Psoas muscle (tissue), 8 donors: ENCODE measurements around the gene R3HCC1L. TPM values are rescaled to one million over a fixed set of nuclear protein-coding genes. Genes with fewer than 3 reads are reported as not detected.

Source experiments
- ATAC-seq, 4 donors: fragments of 200-7000 bp; cut with Tn5 transposase; one replicate each; pipeline ENCODE4 v1.9.1; 2020; ENCODE audit warnings: moderate library complexity in 3 of 4, mild to moderate bottlenecking in 2 of 4
- DNase-seq, 2 donors: peaks; one replicate each; pipeline ENCODE4 v3.0.0-alpha.2; 2020
- H3K27ac ChIP-seq: fragments of 200-600 bp; one replicate; pipeline ENCODE4 v1.8.0; 2022
- H3K27me3 ChIP-seq, 3 donors: fragments of 200-600 bp in 1 of 3; one replicate each; pipeline versions ENCODE4 v1.6.1 to v1.8.0; 2013 to 2022; ENCODE audit warnings: low read length in 2 of 3, mild to moderate bottlenecking in 2 of 3, moderate library complexity in 1 of 3; ENCODE audit not compliant: insufficient read depth in 3 of 3
- H3K36me3 ChIP-seq, 2 donors: fragments of 200-600 bp in 1 of 2; one replicate each; pipeline versions ENCODE4 v1.6.1 to v1.8.0; 2013 to 2022; ENCODE audit warnings: low read depth in 1 of 2, mild to moderate bottlenecking in 1 of 2, moderate library complexity in 1 of 2; ENCODE audit not compliant: insufficient read depth in 1 of 2
- H3K4me1 ChIP-seq: fragments of 200-600 bp; one replicate; pipeline ENCODE4 v1.8.0; 2022
- H3K4me3 ChIP-seq: fragments of 200-600 bp; one replicate; pipeline ENCODE4 v1.8.0; 2022; ENCODE audit warnings: mild to moderate bottlenecking
- H3K9me3 ChIP-seq: fragments of 200-600 bp; one replicate; pipeline ENCODE4 v1.8.0; 2022
- CTCF ChIP-seq: fragments of 200-600 bp; IDR thresholded peaks from one replicate; pipeline ENCODE4 v1.8.0; 2022; ENCODE audit warnings: antibody characterized with exemption
- WGBS, 3 donors: extraction: QIAGEN DNeasy Blood & Tissue Kit; methylation state at CpG; one replicate each; pipeline versions ENCODE4 v1.1.6 to v1.1.7; 2013; 5-methylcytosine and 5-hydroxymethylcytosine counted together
- intact Hi-C, 2 donors: fragments of 100-400 bp; cut with DNase I; formaldehyde crosslinking; loops; one replicate each; pipeline versions ENCODE4 v1.11.0 to v1.14.2; 2022
- polyA plus RNA-seq, 3 donors: library from polyadenylated mRNA; stranded (reverse); fragments of 200-250 nt; gene quantifications; one replicate each; pipeline ENCODE4 v1.2.3, GENCODE V29; 2013
- total RNA-seq, 4 donors: library from RNA; stranded (reverse); fragmentation: NEBNext Ultra II Directional in 2 of 4; extraction: Animal tissue kit (Norgen Biotek cat#: 25700) in 2 of 4; gene quantifications; one replicate each; pipeline versions ENCODE4 v1.2.1 to v1.2.4, GENCODE V29; 2021 to 2023
- donor health status: healthy with polysubstance abuse.
- donor health status: DM: no; HTN: no; CAD: no; lungs with moderate emphysema.
- donor health status: Bipolar disorder and iron deficiency.
- donor health status: healthy.
- donor health status: DM: yes; HTN: yes; CAD: no.
- donor health status: DM: no; HTN: no; CAD: no.
- donor health status: DM: no; HTN: no; CAD: no.
- donor health status: DM: yes; HTN: yes; CAD: no.

The R3HCC1L gene
- total and polyA plus RNA-seq, 7 donors: 5.2 to 18.3 (median 6.2) TPM

- Histone ChIP-seq H3K36me3 (peaks cover 0 to 4% of the 10 kb centered on the region in 2 donors), H3K9me3 (peaks cover 21% of the 10 kb centered on the region), H3K4me3 (no peak overlapping the region), H3K4me1 (no peaks in the 10 kb centered on the region), H3K27ac (no peak overlapping the region), H3K27me3 (no peaks in the 10 kb centered on the region)
- 93 to 95% (median 95%) methylated on average over 2 of the region's 2 CpGs for WGBS, 3 donors
- DNase-seq: no peak
- no peak for TF ChIP-seq CTCF
- intact Hi-C loops: no loop called here
- ATAC-seq: no peak
Observed at GRCh38 chr10:98215373-98215772, 80.9 kb downstream of the R3HCC1L start.

GRCh38 chr10:98217801-98218200 lies 83.3 kb downstream of the R3HCC1L start:
- Histone ChIP-seq H3K9me3 (peaks cover 21% of the 10 kb centered on the region), H3K4me1 (no peaks in the 10 kb centered on the region), H3K36me3 (no peaks in the 10 kb centered on the region), H3K27me3 (no peaks in the 10 kb centered on the region), H3K4me3 (no peak overlapping the region), H3K27ac (no peak overlapping the region)
- WGBS, 3 donors: 72 to 86% (median 75%) methylated on average over 1 of the region's 1 CpG
- DNase-seq: no peak
- intact Hi-C loops: no loop called here
- no peak for TF ChIP-seq CTCF
- ATAC-seq: no peak

GRCh38 chr10:98223874-98224273 lies 89.4 kb downstream of the R3HCC1L start:
- TF ChIP-seq CTCF: no peak
- no peak overlapping the region for H3K4me3 ChIP-seq
- whole genome bisulfite sequencing, 3 donors: 98 to 99% (median 99%) methylated on average over 6 of the region's 6 CpGs
- no peaks in the 10 kb centered on the region for H3K36me3 ChIP-seq
- no peaks in the 10 kb centered on the region for H3K27me3 ChIP-seq
- intact Hi-C loops: no loop called here
- ATAC-seq (no peak), DNase-seq (no peak)
- H3K4me1 ChIP-seq: peaks cover 9% of the 10 kb centered on the region
- H3K27ac ChIP-seq: no peak overlapping the region
- H3K9me3 ChIP-seq: peaks cover 26% of the 10 kb centered on the region

DNA sequence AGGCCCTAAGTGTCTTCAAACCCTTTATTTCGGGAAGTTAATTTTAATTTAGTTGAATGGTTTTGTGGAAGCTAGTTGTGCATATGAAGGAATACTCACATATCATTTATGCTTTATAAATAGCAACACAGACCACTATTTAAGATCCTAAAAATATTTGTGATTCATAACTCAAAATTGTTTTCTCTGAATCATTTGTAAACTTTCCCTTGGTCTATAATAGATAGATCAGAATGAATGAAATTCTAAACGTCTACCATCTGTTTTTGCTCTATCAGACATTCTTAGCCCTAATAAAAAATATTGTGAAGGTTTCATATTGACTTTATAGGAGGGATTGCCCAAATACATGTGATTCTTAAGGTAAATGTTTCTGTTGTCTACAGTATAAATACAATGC lies 90.1 kb downstream of the R3HCC1L start:
- no peak overlapping the region for H3K4me3 ChIP-seq
- no peak overlapping the region for H3K27ac ChIP-seq
- H3K36me3 ChIP-seq: no peaks in the 10 kb centered on the region
- H3K4me1 ChIP-seq: peaks cover 9% of the 10 kb centered on the region
- intact Hi-C loops: no loop called here
- TF ChIP-seq CTCF: no peak
- WGBS, 3 donors: 63 to 68% (median 67%) methylated on average over 2 of the region's 2 CpGs
- ATAC-seq: peak in 1 of 4 donors; percentile 30
- no peak for DNase-seq
- peaks cover 19% of the 10 kb centered on the region for H3K9me3 ChIP-seq
- no peaks in the 10 kb centered on the region for H3K27me3 ChIP-seq

DNA sequence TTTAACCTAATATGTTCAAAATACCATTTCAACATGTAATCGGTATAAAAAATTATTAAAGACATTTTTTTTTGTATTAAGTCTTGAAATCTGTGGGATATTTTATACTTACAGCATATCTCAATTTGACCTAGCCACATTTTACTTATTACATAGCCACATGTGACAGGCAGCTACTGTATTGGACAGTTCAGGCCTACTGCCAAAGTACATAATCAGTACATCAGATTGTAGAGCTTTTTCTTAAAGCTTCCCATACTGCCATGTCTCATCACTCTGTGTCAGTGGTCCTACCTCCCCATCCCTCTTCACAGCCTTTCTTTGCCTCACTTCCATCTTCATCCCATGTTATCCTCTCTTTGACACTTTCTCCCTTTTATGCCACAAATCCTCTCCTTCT lies 90.5 kb downstream of the R3HCC1L start:
- Histone ChIP-seq H3K4me1 (peaks cover 9% of the 10 kb centered on the region), H3K4me3 (no peak overlapping the region), H3K27me3 (no peaks in the 10 kb centered on the region), H3K27ac (no peak overlapping the region), H3K36me3 (no peaks in the 10 kb centered on the region), H3K9me3 (peaks cover 14% of the 10 kb centered on the region)
- DNase-seq (no peak), ATAC-seq (no peak)
- WGBS, 3 donors: 81 to 95% (median 91%) methylated on average over 1 of the region's 1 CpG
- TF ChIP-seq CTCF: no peak
- intact Hi-C loops: no loop called here
